ENCODE data around the gene SRR.

DNA sequence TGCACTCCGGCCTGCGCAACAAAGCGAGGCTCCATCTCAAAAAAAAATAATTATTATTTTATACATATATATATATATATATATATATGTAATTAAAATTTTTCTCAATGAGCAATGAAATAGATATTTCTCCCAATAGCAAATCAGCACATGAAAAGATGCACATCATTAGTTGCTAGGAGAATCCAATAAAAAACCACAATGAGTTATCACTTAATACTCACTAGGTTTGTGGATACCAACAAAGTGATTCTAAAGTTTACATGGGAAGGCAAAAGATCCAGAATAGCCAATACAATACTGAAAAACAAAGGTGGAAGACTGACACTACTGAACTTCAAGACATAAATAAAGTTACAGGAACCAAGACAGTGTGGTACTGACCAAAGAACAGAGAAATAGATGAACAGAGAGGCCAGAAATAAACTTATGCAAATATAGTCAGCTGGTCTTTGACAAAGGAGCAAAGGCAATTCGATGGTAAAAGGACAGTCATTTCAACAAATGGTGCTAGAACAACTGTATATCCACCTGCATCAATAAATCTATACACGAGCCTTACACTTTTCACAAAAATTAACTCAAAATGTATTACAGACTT, 13.8 kb upstream of the SRR start:
- no peak for TF ChIP-seq POLR2A (IDR thresholded peaks at IDR 0.05; ENCODE audit: low read depth, low read length)
- no peak for TF ChIP-seq TAF1 (IDR thresholded peaks at IDR 0.05; ENCODE audit: low read depth, low read length)
- TF ChIP-seq POLR2AphosphoS5 (IDR thresholded peaks at IDR 0.05; ENCODE audit: low read depth, low read length): no peak
- no peak for TF ChIP-seq PAX5 (IDR thresholded peaks at IDR 0.05; ENCODE audit: insufficient read depth, low read length, severe bottlenecking)
- TF ChIP-seq SPI1 (IDR thresholded peaks at IDR 0.05; ENCODE audit: low read depth, low read length): no peak
